GM12878 (cell line): ENCODE measurements around the gene TSHR. TPM values are rescaled to one million over a fixed set of nuclear protein-coding genes. Genes with fewer than 3 reads are reported as not detected.

ENCODE experiments used
- ATAC-seq: fragments of 200-7000 bp; cut with Tn5 transposase; 3 replicates; pipeline ENCODE4 v1.9.1; 2020; ENCODE audit warnings: mild to moderate bottlenecking, moderate library complexity
- BruUV-seq: library from RNA; stranded (reverse); fragments of 400-500 nt; replicated peaks from 2 replicates; lab custom pipeline; 2021; lab: Mats Ljungman, UMichigan
- CTCF ChIA-PET: fragments of 300-600 bp; sonication (Branson Sonifier 250); formaldehyde crosslinking; extraction: SDS; loops from one replicate; lab custom pipeline; 2021; ENCODE audit warnings: inconsistent platforms; lab: Yijun Ruan, JAX
- POLR2A ChIA-PET: fragments of 350-600 bp; formaldehyde crosslinking; extraction: SDS; loops from one replicate; lab custom pipeline; 2021; ENCODE audit warnings: inconsistent platforms; lab: Charles Lee
- RAD21 ChIA-PET: fragments of 300-600 bp; sonication (Branson Sonifier 250); formaldehyde crosslinking; loops from one replicate; lab custom pipeline; 2023; ENCODE audit warnings: antibody characterized with exemption; ENCODE audit not compliant: unreplicated experiment; lab: Charles Lee
- SMC1A ChIA-PET: fragments of 300-600 bp; sonication (Branson Sonifier 250); formaldehyde crosslinking; loops from one replicate; lab custom pipeline; 2023; ENCODE audit not compliant: unreplicated experiment, uncharacterized antibody; lab: Charles Lee
- DNase-seq: peaks from one replicate; pipeline ENCODE4 v3.0.0-alpha.2; 2011; ENCODE audit warnings: low read depth, low spot score
- FAIRE-seq: peaks from 3 replicates; lab custom pipeline; 2011; peaks lifted over from hg19 to GRCh38; lab: Jason Lieb, UNC
- H2AFZ ChIP-seq: 2 replicates; pipeline ENCODE4 v1.6.0; 2011; ENCODE audit warnings: low read depth, low read length, control low read depth; ENCODE audit not compliant: control insufficient read depth
- H3K27ac ChIP-seq: 2 replicates; pipeline ENCODE4 v1.5.1; 2011; ENCODE audit warnings: control low read depth; ENCODE audit not compliant: control insufficient read depth, insufficient read depth
- H3K27me3 ChIP-seq, 2 experiments: replicated peaks in 1 of 2; 2 replicates each; pipeline versions ENCODE4 v1.6.0 to v1.6.1; 2011; ENCODE audit warnings: low read length in 1 of 2; ENCODE audit not compliant: control insufficient read depth in 2 of 2, insufficient read depth in 2 of 2
- H3K36me3 ChIP-seq, 2 experiments: 2 replicates each; pipeline ENCODE4 v1.5.1; 2011; ENCODE audit warnings: low read length in 1 of 2; ENCODE audit not compliant: control insufficient read depth in 2 of 2, insufficient read depth in 2 of 2
- H3K4me1 ChIP-seq: 2 replicates; pipeline ENCODE4 v1.6.1; 2011; ENCODE audit warnings: mild to moderate bottlenecking, low read length, moderate library complexity, mixed read lengths; ENCODE audit not compliant: control insufficient read depth, insufficient read depth
- H3K4me2 ChIP-seq: 2 replicates; pipeline ENCODE4 v1.6.0; 2011; ENCODE audit warnings: control low read depth; ENCODE audit not compliant: control insufficient read depth, insufficient read depth
- H3K4me3 ChIP-seq: fragments of 200-600 bp; sonication (generic); 2 replicates; pipeline ENCODE4 v1.5.1; 2016
- H3K79me2 ChIP-seq: 2 replicates; pipeline ENCODE4 v1.6.0; 2011; ENCODE audit warnings: low read length; ENCODE audit not compliant: control insufficient read depth, insufficient read depth
- H3K9ac ChIP-seq: 2 replicates; pipeline ENCODE4 v1.8.0; 2011; ENCODE audit warnings: low read length, control low read depth, mixed read lengths; ENCODE audit not compliant: control insufficient read depth, insufficient read depth
- H3K9me3 ChIP-seq: replicated peaks from 3 replicates; pipeline ENCODE4 v1.5.1; 2011; ENCODE audit warnings: mild to moderate bottlenecking, low read length; ENCODE audit not compliant: control insufficient read depth, insufficient read depth
- H4K20me1 ChIP-seq: 2 replicates; pipeline ENCODE4 v1.6.0; 2011; ENCODE audit not compliant: control insufficient read depth, insufficient read depth
- ESRRA ChIP-seq: IDR thresholded peaks from 2 replicates; pipeline ENCODE4 v1.6.1; 2012; ENCODE audit warnings: mild to moderate bottlenecking, low read length, improper control_type of control experiment
- KLF5 ChIP-seq: fragments of 450-650 bp; IDR thresholded peaks from 2 replicates; pipeline ENCODE4 v1.6.1; 2014; ENCODE audit warnings: mild to moderate bottlenecking; ENCODE audit not compliant: partially characterized antibody
- MTA2 ChIP-seq: fragments of 450-650 bp; IDR thresholded peaks from 2 replicates; pipeline ENCODE4 v1.6.1; 2016; ENCODE audit warnings: low read depth, mild to moderate bottlenecking, moderate library complexity
- MYB ChIP-seq: fragments of 150-350 bp; IDR thresholded peaks from 2 replicates; pipeline ENCODE4 v1.6.1; 2014; ENCODE audit warnings: mild to moderate bottlenecking, low read depth, low read length, borderline replicate concordance
- NKRF ChIP-seq: fragments of 450-650 bp; conservative IDR thresholded peaks from 2 replicates; pipeline ENCODE4 v1.6.1; 2017; ENCODE audit warnings: mild to moderate bottlenecking, moderate library complexity
- TARDBP ChIP-seq: IDR thresholded peaks from 2 replicates; pipeline ENCODE4 v1.6.1; 2016; ENCODE audit warnings: borderline replicate concordance
- ZBTB4 ChIP-seq: fragments of 450-650 bp; formaldehyde crosslinking; IDR thresholded peaks from 2 replicates; pipeline ENCODE4 v1.4.0; 2022; ENCODE audit warnings: mild to moderate bottlenecking, moderate library complexity
- ZNF384 ChIP-seq: IDR thresholded peaks from 2 replicates; pipeline ENCODE4 v1.6.1; 2012; ENCODE audit warnings: low read depth, mild to moderate bottlenecking, low read length, improper control_type of control experiment, borderline replicate concordance
- WGBS: methylation state at CpG from one replicate; pipeline ENCODE4 v1.1.6; 2016; ENCODE audit warnings: low lambda C conversion rate; ENCODE audit not compliant: insufficient replicate concordance, insufficient coverage; ENCODE audit errors: missing lambda C conversion rate; 5-methylcytosine and 5-hydroxymethylcytosine counted together
- in situ Hi-C: fragments of 300-500 bp; cut with MboI; formaldehyde crosslinking; loops from 9 replicates; pipeline ENCODE4 v1.14.3; 2018; ENCODE audit warnings: mixed read lengths
- intact Hi-C: fragments of 100-400 bp; cut with micrococcal nuclease; formaldehyde crosslinking; loops from one replicate; pipeline ENCODE4 v1.14.2; 2022; ENCODE audit not compliant: unreplicated experiment
- polyA plus RNA-seq, 11 experiments: library from polyadenylated mRNA; depleted of rRNA in 4 of 11; unstranded in 6 of 11; stranded (reverse) in 5 of 11; fragments of >200 nt; fragmentation: Nextera tagmentation in 4 of 11; fragmentation: Illumina TruSeq in 1 of 11; extraction: Ambion mirVana in 4 of 11; extraction: Trizol in 1 of 11; gene quantifications; 1 replicate in 1 of 11; 2 replicates in 10 of 11; pipeline versions ENCODE4 v1.2.1 to v1.2.3, GENCODE V29; 2011 to 2016; ENCODE audit warnings: inconsistent platforms in 2 of 11, missing spikeins in 2 of 11, low read depth in 1 of 11
- total RNA-seq, 4 experiments: library from RNA; depleted of rRNA in 3 of 4; stranded (reverse); fragments of >200 nt in 3 of 4; fragmentation: Illumina TruSeq in 1 of 4; extraction: Trizol in 1 of 4; gene quantifications; 2 replicates each; pipeline versions ENCODE4 v1.2.1 to v1.2.3, GENCODE V29; 2013 to 2021
- TF ChIP-seq, protein P1 (sequence below): fragments of 450-650 bp; IDR thresholded peaks from 2 replicates; pipeline ENCODE4 v1.6.1; 2017; ENCODE audit warnings: mild to moderate bottlenecking, low read depth, inconsistent platforms; ENCODE audit not compliant: poor library complexity, severe bottlenecking
- TF ChIP-seq, protein P2 (sequence below): fragments of 450-650 bp; IDR thresholded peaks from 2 replicates; pipeline ENCODE4 v1.6.1; 2017; ENCODE audit warnings: antibody characterized with exemption, mild to moderate bottlenecking, moderate library complexity

The TSHR gene
- total and polyA plus RNA-seq, 10 of the 15 experiments (the other 5 are each of a cell fraction or from before 2014, with no cell fraction given), result 0.06 to 0.31 TPM; not detected in 8

GRCh38 chr14:81165188-81165587, 209.8 kb downstream of the TSHR start:
- POLR2A ChIA-PET, result no interaction called here
- FAIRE-seq, result no peak
- TF ChIP-seq MYB (no peak), ZBTB4 (CRISPR knock-in tag) (no peak), KLF5 (no peak), ZNF384 (no peak), NKRF (no peak), TARDBP (no peak), MTA2 (no peak), ESRRA (no peak)
- TF ChIP-seq, protein P1, sequence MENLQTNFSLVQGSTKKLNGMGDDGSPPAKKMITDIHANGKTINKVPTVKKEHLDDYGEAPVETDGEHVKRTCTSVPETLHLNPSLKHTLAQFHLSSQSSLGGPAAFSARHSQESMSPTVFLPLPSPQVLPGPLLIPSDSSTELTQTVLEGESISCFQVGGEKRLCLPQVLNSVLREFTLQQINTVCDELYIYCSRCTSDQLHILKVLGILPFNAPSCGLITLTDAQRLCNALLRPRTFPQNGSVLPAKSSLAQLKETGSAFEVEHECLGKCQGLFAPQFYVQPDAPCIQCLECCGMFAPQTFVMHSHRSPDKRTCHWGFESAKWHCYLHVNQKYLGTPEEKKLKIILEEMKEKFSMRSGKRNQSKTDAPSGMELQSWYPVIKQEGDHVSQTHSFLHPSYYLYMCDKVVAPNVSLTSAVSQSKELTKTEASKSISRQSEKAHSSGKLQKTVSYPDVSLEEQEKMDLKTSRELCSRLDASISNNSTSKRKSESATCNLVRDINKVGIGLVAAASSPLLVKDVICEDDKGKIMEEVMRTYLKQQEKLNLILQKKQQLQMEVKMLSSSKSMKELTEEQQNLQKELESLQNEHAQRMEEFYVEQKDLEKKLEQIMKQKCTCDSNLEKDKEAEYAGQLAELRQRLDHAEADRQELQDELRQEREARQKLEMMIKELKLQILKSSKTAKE, result no peak
- TF ChIP-seq, protein P2, sequence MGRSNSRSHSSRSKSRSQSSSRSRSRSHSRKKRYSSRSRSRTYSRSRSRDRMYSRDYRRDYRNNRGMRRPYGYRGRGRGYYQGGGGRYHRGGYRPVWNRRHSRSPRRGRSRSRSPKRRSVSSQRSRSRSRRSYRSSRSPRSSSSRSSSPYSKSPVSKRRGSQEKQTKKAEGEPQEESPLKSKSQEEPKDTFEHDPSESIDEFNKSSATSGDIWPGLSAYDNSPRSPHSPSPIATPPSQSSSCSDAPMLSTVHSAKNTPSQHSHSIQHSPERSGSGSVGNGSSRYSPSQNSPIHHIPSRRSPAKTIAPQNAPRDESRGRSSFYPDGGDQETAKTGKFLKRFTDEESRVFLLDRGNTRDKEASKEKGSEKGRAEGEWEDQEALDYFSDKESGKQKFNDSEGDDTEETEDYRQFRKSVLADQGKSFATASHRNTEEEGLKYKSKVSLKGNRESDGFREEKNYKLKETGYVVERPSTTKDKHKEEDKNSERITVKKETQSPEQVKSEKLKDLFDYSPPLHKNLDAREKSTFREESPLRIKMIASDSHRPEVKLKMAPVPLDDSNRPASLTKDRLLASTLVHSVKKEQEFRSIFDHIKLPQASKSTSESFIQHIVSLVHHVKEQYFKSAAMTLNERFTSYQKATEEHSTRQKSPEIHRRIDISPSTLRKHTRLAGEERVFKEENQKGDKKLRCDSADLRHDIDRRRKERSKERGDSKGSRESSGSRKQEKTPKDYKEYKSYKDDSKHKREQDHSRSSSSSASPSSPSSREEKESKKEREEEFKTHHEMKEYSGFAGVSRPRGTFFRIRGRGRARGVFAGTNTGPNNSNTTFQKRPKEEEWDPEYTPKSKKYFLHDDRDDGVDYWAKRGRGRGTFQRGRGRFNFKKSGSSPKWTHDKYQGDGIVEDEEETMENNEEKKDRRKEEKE, result no peak

More at GRCh38 chr14:81165188-81165587, 209.8 kb downstream of the TSHR start:
- H3K27me3 ChIP-seq, result no peaks in the 10 kb centered on the region
- no peak overlapping the region for H3K4me3 ChIP-seq
- H3K36me3 ChIP-seq, result no peaks in the 10 kb centered on the region
- intact Hi-C loops, result no loop called here
- peaks cover 8% of the 10 kb centered on the region; the same call in 1 of the 2 replicates for H3K4me1 ChIP-seq
- RAD21 ChIA-PET, result interaction anchor here (0.6 to 3.3 kb wide), 3 partner anchors 10 to 168 kb away, joined by 3 to 25 read pairs (median 4); no protein-coding TSS in a partner anchor
- H3K9me3 ChIP-seq, result no peaks in the 10 kb centered on the region
- CTCF ChIA-PET, result interaction anchor here (0.7 to 10.8 kb wide), 14 partner anchors 8 to 339 kb away, joined by 3 to 96 read pairs (median 4); no protein-coding TSS in a partner anchor
- no peaks in the 10 kb centered on the region for H4K20me1 ChIP-seq
- BruUV-seq, result no TSS peak
- WGBS, result 52% methylated on average over 4 of the region's 4 CpGs
- SMC1A ChIA-PET, result interaction anchor here (1.1 to 4.0 kb wide), 6 partner anchors 8 to 178 kb away, joined by 3 to 27 read pairs (median 8); no protein-coding TSS in a partner anchor
- no peak for DNase-seq
- in situ Hi-C loops, result no loop called here
- ATAC-seq, result no peak
- no peak overlapping the region for H3K27ac ChIP-seq
- H3K79me2 ChIP-seq, result no peaks in the 10 kb centered on the region
- H3K4me2 ChIP-seq, result no peak overlapping the region
- no peak overlapping the region for H2AFZ ChIP-seq
- no peak overlapping the region for H3K9ac ChIP-seq
